ENCODE results near the gene STON2.

STON2 gene

GRCh38 chr14:81418057-81418790 lies 18.1 kb upstream of the STON2 start:
- peak; percentile 92 for FAIRE-seq
- no peak for TF ChIP-seq CTCF (IDR thresholded peaks at IDR 0.05; ENCODE audit: insufficient read depth, missing control alignments)
- DNase-seq (ENCODE audit: insufficient read length, low spot score), result no peak

GRCh38 chr14:81416981-81417380 lies 16.9 kb upstream of the STON2 start:
- no peak for TF ChIP-seq CTCF (IDR thresholded peaks at IDR 0.05; ENCODE audit: insufficient read depth, missing control alignments)
- FAIRE-seq (no peak), DNase-seq (ENCODE audit: insufficient read length, low spot score) (no peak)

- DNase-seq (ENCODE audit: insufficient read length, low spot score) (no peak), FAIRE-seq (no peak)
- no peak for TF ChIP-seq CTCF (IDR thresholded peaks at IDR 0.05; ENCODE audit: insufficient read depth, missing control alignments)
These were observed 16.2 kb upstream of the STON2 start for GRCh38 chr14:81416194-81416952.

- no peak for TF ChIP-seq CTCF (IDR thresholded peaks at IDR 0.05; ENCODE audit: insufficient read depth, missing control alignments)
- FAIRE-seq, result no peak
- no peak for DNase-seq (ENCODE audit: insufficient read length, low spot score)
These were observed 15.7 kb upstream of the STON2 start for GRCh38 chr14:81415781-81416180.

- TF ChIP-seq CTCF (IDR thresholded peaks at IDR 0.05; ENCODE audit: insufficient read depth, missing control alignments), result no peak
- FAIRE-seq (no peak), DNase-seq (ENCODE audit: insufficient read length, low spot score) (no peak)
These were observed 14.0 kb upstream of the STON2 start for GRCh38 chr14:81414123-81414522.

- no peak for TF ChIP-seq CTCF (IDR thresholded peaks at IDR 0.05; ENCODE audit: insufficient read depth, missing control alignments)
- no peak for DNase-seq (ENCODE audit: insufficient read length, low spot score)
These were observed 12.7 kb upstream of the STON2 start for GRCh38 chr14:81412779-81413178.

GRCh38 chr14:81408595-81408994 lies 8.5 kb upstream of the STON2 start:
- FAIRE-seq (no peak), DNase-seq (ENCODE audit: insufficient read length, low spot score) (no peak)
- TF ChIP-seq CTCF (IDR thresholded peaks at IDR 0.05; ENCODE audit: insufficient read depth, missing control alignments), result no peak

More at GRCh38 chr14:81412779-81413178, 12.7 kb upstream of the STON2 start:
- no peak for FAIRE-seq

Measured in D721Med (cell line).